ENCODE measurements around the gene PADI1.

Gene PADI1

GRCh38 chr1:17198476-17199258, 6.3 kb upstream of the PADI1 start:
- DNase-seq: no peak

DNA sequence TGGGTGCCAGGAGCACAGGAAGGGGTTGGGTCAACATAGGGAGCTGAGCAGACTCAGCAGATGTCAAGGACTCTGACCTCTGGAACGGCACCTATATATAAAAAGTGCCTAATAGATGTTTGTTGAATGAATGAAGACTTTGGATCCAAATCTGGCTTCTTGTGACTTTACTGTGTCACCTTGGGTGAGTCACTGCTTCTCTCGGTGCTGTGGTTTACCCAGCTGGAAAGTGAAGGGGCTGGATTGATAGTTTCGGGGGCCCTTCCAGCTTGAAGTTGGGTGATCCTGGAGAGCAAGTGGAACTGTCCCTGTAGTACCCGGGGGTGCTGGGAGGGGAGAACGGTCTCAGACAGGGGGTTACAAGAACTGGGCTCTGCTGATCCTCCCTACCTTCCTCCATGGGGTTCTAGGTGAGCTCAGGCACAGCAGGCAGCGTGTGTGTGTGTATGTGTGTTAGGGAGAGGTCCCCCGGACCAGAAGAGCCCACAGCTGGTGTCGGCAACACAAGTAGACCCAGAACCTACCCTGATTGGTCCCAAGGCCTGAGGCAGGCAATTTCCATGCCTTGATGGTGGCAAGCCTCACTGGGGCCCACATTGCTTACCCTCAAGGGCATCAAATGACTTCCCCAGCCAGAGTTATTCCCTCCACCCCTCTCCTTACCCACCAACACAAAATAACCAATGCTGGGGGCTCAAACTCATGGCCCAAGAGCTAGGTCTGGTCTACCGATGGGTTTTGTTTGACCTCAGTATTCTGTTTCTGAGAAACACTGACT, 5.5 kb upstream of the PADI1 start:
- no peak for DNase-seq

- no peak for DNase-seq
Measured at GRCh38 chr1:17200246-17200645, 4.7 kb upstream of the PADI1 start.

DNA sequence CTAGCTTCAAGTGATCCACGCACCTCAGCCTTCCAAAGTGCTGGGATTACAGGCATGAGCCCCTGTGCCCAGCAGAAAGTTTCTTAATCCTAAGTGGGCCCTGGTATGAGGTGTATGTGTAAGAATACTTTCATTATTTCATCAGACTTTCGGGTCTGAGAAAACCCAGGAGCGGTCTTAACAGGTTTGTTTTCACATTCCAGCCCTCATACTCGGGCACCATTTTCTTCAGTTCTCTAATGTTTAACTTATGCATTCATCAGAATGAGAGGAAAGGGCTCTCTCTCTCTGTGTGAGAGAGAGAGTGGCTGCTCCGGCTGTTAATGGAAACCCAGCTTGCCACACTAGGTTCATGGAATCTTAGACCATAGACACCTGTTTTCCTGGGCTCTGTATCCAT, 4.2 kb upstream of the PADI1 start:
- DNase-seq: no peak

GRCh38 chr1:17201201-17202021, 3.5 kb upstream of the PADI1 start:
- peak; percentile 39 for DNase-seq

- DNase-seq: no peak
Measured at GRCh38 chr1:17205652-17206051, 724 bp downstream of the PADI1 start.

GRCh38 chr1:17206196-17206595, 1.3 kb downstream of the PADI1 start:
- no peak for DNase-seq

GRCh38 chr1:17207046-17207445, 2.1 kb downstream of the PADI1 start:
- no peak for DNase-seq

DNA sequence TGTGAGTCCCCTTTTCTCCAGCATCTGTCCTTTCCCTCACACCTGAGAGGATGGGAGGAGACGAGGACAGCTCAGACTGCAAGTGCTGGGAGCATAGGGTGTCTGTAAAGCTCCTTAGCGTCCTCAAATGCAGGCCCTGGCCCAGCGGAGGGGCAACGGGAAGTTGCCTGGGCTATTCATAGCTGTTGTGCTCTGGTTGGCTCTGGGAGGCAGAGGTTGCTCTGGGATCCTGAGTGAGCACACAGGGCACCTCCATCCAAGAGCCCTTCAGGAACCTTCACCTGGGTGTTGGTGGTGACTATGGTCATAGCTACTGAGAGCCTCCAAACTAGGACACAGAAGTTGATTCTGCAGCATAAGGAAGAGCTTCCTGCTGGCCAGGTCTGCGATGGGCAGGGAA, 2.6 kb downstream of the PADI1 start:
- no peak for DNase-seq

GRCh38 chr1:17207966-17208418, 3.1 kb downstream of the PADI1 start:
- peak; percentile 75 for DNase-seq

DNA sequence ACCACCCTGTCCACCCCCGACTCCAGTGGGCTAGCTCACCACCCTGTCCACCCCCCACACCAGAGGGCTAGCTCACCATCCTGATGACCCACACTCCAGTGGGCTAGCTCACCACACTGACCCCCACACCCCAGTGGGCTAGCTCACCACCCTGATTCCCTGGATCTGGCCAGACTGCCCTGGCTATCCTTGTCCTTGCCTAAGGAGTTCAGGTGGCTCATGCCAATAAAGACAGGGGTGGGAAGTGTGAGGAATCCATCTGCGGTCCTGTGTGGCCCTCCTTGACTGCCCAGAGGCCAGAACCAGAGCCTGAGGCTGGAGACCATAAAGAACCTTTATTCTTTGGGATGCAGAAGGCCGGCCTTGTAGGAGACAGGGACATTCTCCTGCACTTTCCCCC, 3.6 kb downstream of the PADI1 start:
- DNase-seq: no peak

- DNase-seq: no peak
Measured at GRCh38 chr1:17209430-17209829, 4.5 kb downstream of the PADI1 start.

DNA sequence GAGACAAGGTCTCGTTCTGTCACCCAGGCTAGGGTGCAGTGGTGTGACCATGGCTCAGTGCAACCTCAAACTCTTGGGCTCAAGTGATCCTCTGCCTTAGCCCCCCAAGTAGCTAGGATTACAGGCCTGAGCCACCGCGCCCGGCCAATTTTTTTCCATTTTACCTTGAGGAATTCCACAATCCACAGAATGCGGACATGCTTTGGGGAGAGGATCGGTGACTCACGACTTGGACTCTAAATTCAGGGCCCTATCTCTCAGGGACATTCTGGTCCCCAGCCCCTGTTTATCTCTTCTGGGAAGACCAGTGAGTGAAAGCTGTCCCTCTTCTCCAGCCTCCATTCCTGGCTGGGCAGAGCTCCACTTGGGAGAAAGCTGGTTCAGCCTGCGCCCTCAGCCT, 5.2 kb downstream of the PADI1 start:
- DNase-seq: no peak

DNA sequence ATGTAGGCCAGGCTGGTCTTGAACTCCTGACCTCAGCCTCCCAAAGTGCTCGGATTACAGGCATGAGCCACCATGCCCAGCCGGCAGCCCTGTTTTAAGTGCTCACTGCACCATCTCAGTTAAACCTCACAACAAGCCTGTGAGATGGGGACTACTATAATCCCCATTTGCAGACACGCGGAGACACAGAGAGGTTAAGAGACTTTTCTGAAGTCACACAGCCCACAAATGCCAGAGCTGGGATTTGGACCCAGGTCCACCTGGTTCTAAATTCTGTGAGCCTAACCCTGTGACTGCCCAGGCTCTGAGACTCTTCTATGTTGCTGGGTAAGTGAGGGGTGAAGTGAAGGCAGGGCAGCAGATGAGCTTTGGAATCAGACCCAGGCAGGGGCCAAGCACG, 6.4 kb downstream of the PADI1 start:
- no peak for DNase-seq

DNA sequence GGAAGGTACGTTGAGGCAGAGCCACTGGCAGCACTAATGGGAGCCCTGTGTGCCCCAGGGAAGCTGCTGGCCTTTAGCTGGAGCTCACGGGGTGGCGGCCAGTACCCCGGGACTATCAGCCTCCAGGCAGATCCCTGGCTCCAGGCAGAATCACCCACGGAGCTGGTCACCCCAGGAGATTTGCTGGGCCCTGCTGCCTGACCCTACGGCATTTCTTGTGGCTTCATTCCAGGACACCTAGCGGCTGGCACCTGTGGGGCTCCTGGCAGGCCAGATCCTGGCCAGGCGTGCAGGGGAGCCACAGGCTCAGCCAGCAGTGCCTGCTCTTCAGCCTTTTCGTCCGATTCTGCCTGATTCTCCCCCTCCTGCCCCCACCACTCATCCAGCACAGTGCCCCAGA, 7.1 kb downstream of the PADI1 start:
- DNase-seq: no peak

DNA sequence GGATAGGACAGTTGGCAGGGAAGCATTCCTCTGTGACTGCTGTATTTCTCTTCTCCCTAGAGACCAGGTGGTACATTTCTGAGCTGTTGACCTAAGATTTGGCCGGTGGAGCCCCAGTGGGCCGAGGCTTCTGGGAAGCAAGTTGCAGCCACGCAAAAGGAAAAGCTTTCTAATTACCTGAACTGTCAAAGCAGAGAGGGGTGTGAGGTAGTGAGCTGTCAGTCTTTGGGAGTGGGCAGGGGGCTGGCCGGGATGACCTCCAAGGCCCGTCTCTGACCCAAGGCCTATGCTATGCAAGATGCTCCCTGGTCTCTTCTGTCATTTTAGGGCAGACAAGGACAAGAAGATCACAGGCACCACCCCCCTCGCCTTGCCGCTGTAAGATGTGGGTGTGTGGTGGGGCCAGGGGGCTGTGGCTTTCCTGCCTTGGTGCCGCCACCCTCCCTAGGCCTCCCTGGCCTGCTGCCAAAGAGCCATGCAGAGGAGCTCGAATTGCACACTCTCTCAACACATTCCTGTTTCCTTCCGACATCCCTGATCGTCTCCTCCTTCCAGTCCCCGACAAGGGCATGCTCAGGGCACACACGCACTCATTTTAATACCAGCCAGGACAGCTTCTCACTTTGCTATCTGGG, 7.7 kb downstream of the PADI1 start:
- DNase-seq: peak; percentile 72

- no peak for DNase-seq
Measured at GRCh38 chr1:17213148-17213781, 8.3 kb downstream of the PADI1 start.

DNA sequence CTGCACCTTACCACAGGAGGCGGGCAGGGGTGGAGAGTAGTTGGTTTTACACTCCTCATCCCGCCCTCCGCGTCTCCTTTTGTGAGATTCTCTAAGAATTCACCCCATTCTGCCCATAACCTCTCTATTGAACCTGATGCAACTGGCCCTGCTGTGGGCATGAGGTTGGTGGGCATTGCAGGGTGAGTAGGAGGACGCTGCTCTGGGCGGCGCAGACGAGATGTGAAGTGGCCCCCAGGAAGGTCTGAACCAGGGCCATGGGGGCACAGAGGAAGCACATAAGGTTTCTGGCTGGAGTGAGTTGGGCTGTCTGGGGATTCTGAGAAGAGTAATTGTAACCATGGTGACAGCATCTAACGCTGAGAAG, 8.8 kb downstream of the PADI1 start:
- no peak for DNase-seq

- DNase-seq: no peak
Measured at GRCh38 chr1:17214876-17215544, 10.1 kb downstream of the PADI1 start.

DNA sequence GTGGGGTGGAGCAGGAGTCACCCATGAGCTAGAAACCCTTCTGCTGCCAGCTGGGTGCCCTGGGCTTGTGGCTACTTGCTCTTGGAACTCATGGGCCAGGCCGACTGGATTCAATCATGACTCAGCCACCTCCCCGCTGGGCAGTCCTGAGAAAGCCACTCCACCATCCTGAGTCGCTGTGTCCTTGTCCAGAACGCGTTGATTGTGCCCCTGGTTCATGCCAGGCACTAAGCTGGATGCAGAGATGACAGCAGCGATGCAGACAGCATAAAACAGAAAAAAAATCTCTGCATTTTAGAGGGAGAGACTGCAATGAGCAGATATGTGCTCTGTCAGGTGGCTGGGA, 10.6 kb downstream of the PADI1 start:
- no peak for DNase-seq

- DNase-seq: no peak
Measured at GRCh38 chr1:17216078-17216477, 11.2 kb downstream of the PADI1 start.

DNA sequence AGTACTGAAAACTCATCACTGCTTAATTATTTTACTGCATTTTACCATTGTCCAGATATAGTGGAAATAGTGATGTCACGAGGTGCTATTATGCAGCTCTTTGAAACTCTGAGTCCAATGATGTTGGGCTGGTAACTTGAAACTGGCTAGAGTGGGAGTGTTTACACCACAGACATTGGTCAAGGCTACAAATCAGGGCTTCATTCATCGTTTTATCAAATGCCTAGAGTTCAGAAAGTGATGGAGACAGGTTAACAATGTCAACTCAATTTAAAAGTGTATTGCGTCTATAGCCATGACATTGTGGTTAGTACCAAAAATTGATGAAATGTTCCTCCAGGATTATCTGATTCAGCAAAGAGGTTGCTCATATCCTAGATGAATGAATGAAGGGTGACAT, 12.7 kb downstream of the PADI1 start:
- DNase-seq: no peak
